Measurements from ENCODE around the gene IFI16.

DNA sequence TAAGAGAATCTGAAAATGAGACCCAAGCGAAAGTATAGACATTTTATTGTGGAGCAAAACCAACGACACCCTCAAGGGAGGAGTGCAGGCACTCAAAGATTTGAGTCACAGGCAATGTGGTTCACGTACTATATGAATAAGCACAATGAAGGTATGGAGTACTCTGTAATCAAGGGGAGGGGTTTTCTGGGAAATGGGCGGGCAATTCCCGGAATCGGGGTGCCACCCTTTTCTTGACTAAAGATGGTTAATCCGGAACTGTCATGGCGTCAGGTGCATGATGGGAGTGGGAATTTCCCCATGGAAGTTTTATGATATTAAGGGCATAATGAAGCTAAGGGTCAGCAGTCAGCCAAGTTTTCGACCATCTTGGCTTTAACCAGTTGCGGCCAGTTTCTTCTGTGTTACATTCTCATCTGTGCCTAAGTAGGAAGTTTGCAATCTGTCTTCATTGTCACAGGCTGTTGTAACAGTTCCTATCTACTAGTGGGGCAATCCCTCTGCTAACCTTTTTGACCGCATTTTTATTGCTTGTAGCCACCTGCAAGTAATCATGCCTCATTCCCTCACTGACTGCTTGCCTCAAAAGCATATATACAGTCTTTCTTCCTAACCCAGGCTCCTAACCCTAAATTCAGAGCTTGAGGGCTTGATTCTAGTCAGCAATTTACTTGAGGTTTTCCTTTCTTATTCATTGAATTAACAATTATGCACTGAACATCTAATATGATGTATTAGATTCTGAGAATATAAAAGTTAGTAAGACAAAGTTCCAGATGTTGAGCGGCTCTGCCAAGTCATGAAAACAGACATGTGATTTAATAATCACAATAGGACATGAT is 67.6 kb downstream of the IFI16 start:
- no peak for TF ChIP-seq POLR2A (IDR thresholded peaks at IDR 0.05; ENCODE audit: low read depth, low read length)
- TF ChIP-seq, protein P1, sequence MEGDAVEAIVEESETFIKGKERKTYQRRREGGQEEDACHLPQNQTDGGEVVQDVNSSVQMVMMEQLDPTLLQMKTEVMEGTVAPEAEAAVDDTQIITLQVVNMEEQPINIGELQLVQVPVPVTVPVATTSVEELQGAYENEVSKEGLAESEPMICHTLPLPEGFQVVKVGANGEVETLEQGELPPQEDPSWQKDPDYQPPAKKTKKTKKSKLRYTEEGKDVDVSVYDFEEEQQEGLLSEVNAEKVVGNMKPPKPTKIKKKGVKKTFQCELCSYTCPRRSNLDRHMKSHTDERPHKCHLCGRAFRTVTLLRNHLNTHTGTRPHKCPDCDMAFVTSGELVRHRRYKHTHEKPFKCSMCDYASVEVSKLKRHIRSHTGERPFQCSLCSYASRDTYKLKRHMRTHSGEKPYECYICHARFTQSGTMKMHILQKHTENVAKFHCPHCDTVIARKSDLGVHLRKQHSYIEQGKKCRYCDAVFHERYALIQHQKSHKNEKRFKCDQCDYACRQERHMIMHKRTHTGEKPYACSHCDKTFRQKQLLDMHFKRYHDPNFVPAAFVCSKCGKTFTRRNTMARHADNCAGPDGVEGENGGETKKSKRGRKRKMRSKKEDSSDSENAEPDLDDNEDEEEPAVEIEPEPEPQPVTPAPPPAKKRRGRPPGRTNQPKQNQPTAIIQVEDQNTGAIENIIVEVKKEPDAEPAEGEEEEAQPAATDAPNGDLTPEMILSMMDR (IDR thresholded peaks at IDR 0.05; ENCODE audit: extremely low read depth in 1 of 2, insufficient read depth in 1 of 2, low read depth in 1 of 2, low read length in 2 of 2), result no peak

Measured in endothelial cell of umbilical vein (primary cell).